ENCODE measurements around the gene SFXN5. TPM values are rescaled to one million over a fixed set of nuclear protein-coding genes. Genes with fewer than 3 reads are reported as not detected.
A peak's percentile ranks its signal among the peaks of the same experiment; 100 is the strongest.

The SFXN5 gene
- total and polyA plus RNA-seq, 11 donors = 6.0 to 12.5 (median 8.7) TPM

DNA sequence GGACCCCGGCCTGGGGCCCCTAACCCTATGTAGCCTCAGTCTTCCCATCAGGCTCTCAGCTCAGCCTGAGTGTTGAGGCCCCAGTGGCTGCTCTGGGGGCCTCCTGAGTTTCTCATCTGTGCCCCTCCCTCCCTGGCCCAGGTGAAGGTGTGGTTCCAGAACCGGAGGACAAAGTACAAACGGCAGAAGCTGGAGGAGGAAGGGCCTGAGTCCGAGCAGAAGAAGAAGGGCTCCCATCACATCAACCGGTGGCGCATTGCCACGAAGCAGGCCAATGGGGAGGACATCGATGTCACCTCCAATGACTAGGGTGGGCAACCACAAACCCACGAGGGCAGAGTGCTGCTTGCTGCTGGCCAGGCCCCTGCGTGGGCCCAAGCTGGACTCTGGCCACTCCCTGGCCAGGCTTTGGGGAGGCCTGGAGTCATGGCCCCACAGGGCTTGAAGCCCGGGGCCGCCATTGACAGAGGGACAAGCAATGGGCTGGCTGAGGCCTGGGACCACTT, 137.8 kb downstream of the SFXN5 start:
- WGBS, 4 donors = 91 to 95% (median 92%) methylated on average over 9 to 12 of the region's 12 CpGs
- no peak for ATAC-seq
- no peak overlapping the region for H3K27ac ChIP-seq
- H3K9me3 ChIP-seq = no peaks in the 10 kb centered on the region
- peak in 1 of 5 donors; percentile 42 for DNase-seq
- no peak overlapping the region for H3K4me3 ChIP-seq
- TF ChIP-seq CTCF (IDR thresholded peaks at IDR 0.05) (no peak), POLR2A (IDR thresholded peaks at IDR 0.05) (no peak)
- H3K36me3 ChIP-seq = no peaks in the 10 kb centered on the region
- peaks cover 0 to 32% (median 6%) of the 10 kb centered on the region in 9 donors for H3K27me3 ChIP-seq
- H3K4me1 ChIP-seq = peaks cover 0 to 8% (median 0%) of the 10 kb centered on the region in 12 donors
- intact Hi-C loops (cut with DNase I) = no loop called here

DNA sequence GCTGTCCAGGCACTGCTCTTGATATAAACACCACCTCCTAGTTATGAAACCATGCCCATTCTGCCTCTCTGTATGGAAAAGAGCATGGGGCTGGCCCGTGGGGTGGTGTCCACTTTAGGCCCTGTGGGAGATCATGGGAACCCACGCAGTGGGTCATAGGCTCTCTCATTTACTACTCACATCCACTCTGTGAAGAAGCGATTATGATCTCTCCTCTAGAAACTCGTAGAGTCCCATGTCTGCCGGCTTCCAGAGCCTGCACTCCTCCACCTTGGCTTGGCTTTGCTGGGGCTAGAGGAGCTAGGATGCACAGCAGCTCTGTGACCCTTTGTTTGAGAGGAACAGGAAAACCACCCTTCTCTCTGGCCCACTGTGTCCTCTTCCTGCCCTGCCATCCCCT, 138.3 kb downstream of the SFXN5 start:
- H3K4me3 ChIP-seq = no peak overlapping the region
- intact Hi-C loops (cut with DNase I) = no loop called here
- peaks cover 0 to 37% (median 10%) of the 10 kb centered on the region in 9 donors for H3K27me3 ChIP-seq
- DNase-seq = no peak
- TF ChIP-seq CTCF (IDR thresholded peaks at IDR 0.05) (no peak), POLR2A (IDR thresholded peaks at IDR 0.05) (no peak)
- H3K36me3 ChIP-seq = no peaks in the 10 kb centered on the region
- H3K4me1 ChIP-seq = peaks cover 0 to 8% (median 0%) of the 10 kb centered on the region in 12 donors
- H3K27ac ChIP-seq = no peak overlapping the region
- 83 to 98% (median 88%) methylated on average over 5 of the region's 5 CpGs for WGBS, 4 donors
- no peaks in the 10 kb centered on the region for H3K9me3 ChIP-seq
- ATAC-seq = no peak

DNA sequence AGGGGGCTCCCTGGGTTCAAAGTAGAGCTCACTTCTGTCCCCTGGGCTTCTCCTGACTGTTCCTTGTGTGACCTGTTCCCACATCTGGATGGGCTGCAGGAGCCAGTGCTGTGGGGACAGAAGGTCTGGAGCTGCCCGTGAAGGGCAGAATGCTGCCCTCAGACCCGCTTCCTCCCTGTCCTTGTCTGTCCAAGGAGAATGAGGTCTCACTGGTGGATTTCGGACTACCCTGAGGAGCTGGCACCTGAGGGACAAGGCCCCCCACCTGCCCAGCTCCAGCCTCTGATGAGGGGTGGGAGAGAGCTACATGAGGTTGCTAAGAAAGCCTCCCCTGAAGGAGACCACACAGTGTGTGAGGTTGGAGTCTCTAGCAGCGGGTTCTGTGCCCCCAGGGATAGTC, 138.7 kb downstream of the SFXN5 start:
- 89 to 100% (median 96%) methylated on average over 3 to 4 of the region's 4 CpGs for WGBS, 4 donors
- TF ChIP-seq POLR2A (IDR thresholded peaks at IDR 0.05) (no peak), CTCF (IDR thresholded peaks at IDR 0.05) (no peak)
- ATAC-seq = no peak

GRCh38 chr2:72932045-72932740, 139.3 kb downstream of the SFXN5 start:
- no peak overlapping the region for H3K4me3 ChIP-seq
- peaks cover 0 to 47% (median 21%) of the 10 kb centered on the region in 9 donors for H3K27me3 ChIP-seq
- H3K4me1 ChIP-seq = peaks cover 0 to 8% (median 0%) of the 10 kb centered on the region in 12 donors
- H3K36me3 ChIP-seq = no peaks in the 10 kb centered on the region
- H3K27ac ChIP-seq = no peak overlapping the region
- intact Hi-C loops (cut with DNase I) = no loop called here
- ATAC-seq = no peak
- H3K9me3 ChIP-seq = no peaks in the 10 kb centered on the region
- peak in 1 of 5 donors; percentile 45 for DNase-seq
- no peak for TF ChIP-seq CTCF (IDR thresholded peaks at IDR 0.05)
- WGBS, 4 donors = 41 to 51% (median 47%) methylated on average over 5 of the region's 5 CpGs

More for the DNA sequence above, 138.7 kb downstream of the SFXN5 start:
- Histone ChIP-seq H3K4me3 (no peak overlapping the region), H3K36me3 (no peaks in the 10 kb centered on the region), H3K27ac (no peak overlapping the region), H3K4me1 (peaks cover 0 to 8% (median 0%) of the 10 kb centered on the region in 12 donors), H3K9me3 (no peaks in the 10 kb centered on the region), H3K27me3 (peaks cover 0 to 41% (median 14%) of the 10 kb centered on the region in 9 donors)
- no peak for DNase-seq
- intact Hi-C loops (cut with DNase I) = no loop called here

Measured in heart left ventricle (tissue), 16 donors.